HepG2 (cell line): ENCODE measurements around the gene SNX10. TPM values are rescaled to one million over a fixed set of nuclear protein-coding genes. Genes with fewer than 3 reads are reported as not detected.

Source experiments
- ATAC-seq: fragments of 200-7000 bp; cut with Tn5 transposase; 3 replicates; pipeline ENCODE4 v1.9.1; 2020; ENCODE audit warnings: mild to moderate bottlenecking, moderate library complexity
- BruUV-seq: library from RNA; stranded (reverse); fragments of 400-500 nt; replicated peaks from 2 replicates; lab custom pipeline; 2021; lab: Mats Ljungman, UMichigan
- CTCF ChIA-PET: fragments of 300-600 bp; formaldehyde crosslinking; extraction: SDS; loops from one replicate; lab custom pipeline; 2021; ENCODE audit warnings: low total read pairs, inconsistent platforms, low intra/inter-chr PET ratio; lab: Yijun Ruan, JAX
- POLR2A ChIA-PET: fragments of 350-600 bp; sonication (Branson Sonifier 250); formaldehyde crosslinking; loops from one replicate; lab custom pipeline; 2020; ENCODE audit warnings: antibody characterized with exemption, inconsistent platforms; lab: Yijun Ruan, JAX
- DNase-seq: peaks from one replicate; pipeline ENCODE4 v3.0.0-alpha.2; 2015; ENCODE audit warnings: low spot score
- FAIRE-seq: peaks from 3 replicates; lab custom pipeline; 2011; peaks lifted over from hg19 to GRCh38; lab: Jason Lieb, UNC
- H2AFZ ChIP-seq: one replicate; pipeline ENCODE4 v1.6.1; 2011; ENCODE audit warnings: low read length, inconsistent platforms
- H3K27ac ChIP-seq: fragments of 300-600 bp; 3 replicates; pipeline ENCODE4 v1.8.0; 2011; ENCODE audit warnings: mixed run types, mild to moderate bottlenecking, mixed read lengths, low read length, inconsistent platforms; ENCODE audit not compliant: insufficient read depth; ENCODE audit errors: extremely low read length
- H3K27me3 ChIP-seq, 2 experiments: fragments of 200-600 bp in 1 of 2; 2 replicates in 1 of 2; 3 replicates in 1 of 2; pipeline versions ENCODE4 v1.6.0 to v1.8.0; 2011; ENCODE audit warnings: low read length in 2 of 2, mild to moderate bottlenecking in 2 of 2, moderate library complexity in 2 of 2, inconsistent platforms in 1 of 2; ENCODE audit not compliant: insufficient read depth in 2 of 2, control insufficient read depth in 1 of 2
- H3K36me3 ChIP-seq, 2 experiments: fragments of 200-600 bp in 1 of 2; replicated peaks in 1 of 2; 2 replicates in 1 of 2; 3 replicates in 1 of 2; pipeline versions ENCODE4 v1.5.1 to v1.8.0; 2011; ENCODE audit warnings: low read length in 2 of 2, inconsistent platforms in 1 of 2; ENCODE audit not compliant: insufficient read depth in 2 of 2, control insufficient read depth in 1 of 2
- H3K4me1 ChIP-seq: 2 replicates; pipeline ENCODE4 v1.5.1; 2012; ENCODE audit warnings: low read length, inconsistent platforms; ENCODE audit not compliant: insufficient read depth
- H3K4me2 ChIP-seq: 2 replicates; pipeline ENCODE4 v1.6.0; 2011; ENCODE audit warnings: low read depth, low read length, inconsistent platforms
- H3K4me3 ChIP-seq, 3 experiments: fragments of 200-600 bp in 1 of 3; sonication (generic), shearing (Covaris generic) in 1 of 3; replicated peaks in 1 of 3; 2 replicates each; pipeline ENCODE4 v1.5.1; 2011 to 2016; ENCODE audit warnings: low read length in 3 of 3, inconsistent platforms in 2 of 3, low read depth in 2 of 3, mild to moderate bottlenecking in 2 of 3, control low read depth in 1 of 3, mixed read lengths in 1 of 3; ENCODE audit not compliant: insufficient read depth in 1 of 3
- H3K79me2 ChIP-seq: one replicate; pipeline ENCODE4 v1.6.1; 2011; ENCODE audit warnings: low read length, inconsistent platforms; ENCODE audit not compliant: insufficient read depth
- H3K9ac ChIP-seq: 2 replicates; pipeline ENCODE4 v1.6.0; 2011; ENCODE audit warnings: mild to moderate bottlenecking, low read depth, low read length, inconsistent platforms; ENCODE audit not compliant: insufficient read depth
- H3K9me3 ChIP-seq: 2 replicates; pipeline ENCODE4 v1.5.1; 2012; ENCODE audit warnings: mild to moderate bottlenecking, low read length
- H4K20me1 ChIP-seq: 2 replicates; pipeline ENCODE4 v1.6.0; 2011; ENCODE audit warnings: inconsistent platforms, mild to moderate bottlenecking, low read length, moderate library complexity; ENCODE audit not compliant: insufficient read depth
- AKAP8 ChIP-seq: sonication (generic); formaldehyde crosslinking; IDR thresholded peaks from 2 replicates; pipeline ENCODE4 v1.5.1; 2020; ENCODE audit warnings: mild to moderate bottlenecking, missing genetic modification reagents
- CSRNP2 ChIP-seq: sonication (generic); formaldehyde crosslinking; conservative IDR thresholded peaks from 2 replicates; pipeline ENCODE4 v1.8.0; 2022; ENCODE audit warnings: low read depth, missing genetic modification reagents
- ELF1 ChIP-seq: sonication (generic); formaldehyde crosslinking; IDR thresholded peaks from 2 replicates; pipeline ENCODE4 v1.4.0; 2020; ENCODE audit warnings: missing genetic modification reagents
- FOXK1 ChIP-seq: sonication (generic); formaldehyde crosslinking; IDR thresholded peaks from 2 replicates; pipeline ENCODE4 v1.4.0; 2020; ENCODE audit warnings: low read depth, missing genetic modification reagents, borderline replicate concordance
- GPN1 ChIP-seq: sonication (generic); formaldehyde crosslinking; IDR thresholded peaks from 2 replicates; pipeline ENCODE4 v1.5.1; 2020; ENCODE audit warnings: missing genetic modification reagents, borderline replicate concordance
- HMGXB4 ChIP-seq, 2 experiments: sonication (generic) in 1 of 2; formaldehyde crosslinking in 1 of 2; IDR thresholded peaks; 2 replicates each; pipeline versions ENCODE4 v1.4.0 to v1.6.1; 2018 to 2020; ENCODE audit warnings: missing genetic modification reagents in 2 of 2, borderline replicate concordance in 1 of 2, low read depth in 1 of 2, mild to moderate bottlenecking in 1 of 2, missing biosample characterization in 1 of 2
- JDP2 ChIP-seq: sonication (generic); formaldehyde crosslinking; IDR thresholded peaks from 2 replicates; pipeline ENCODE4 v1.8.1; 2022; ENCODE audit warnings: missing genetic modification reagents, borderline replicate concordance
- PHF20 ChIP-seq: sonication (generic); formaldehyde crosslinking; IDR thresholded peaks from 2 replicates; pipeline ENCODE4 v1.5.0; 2020; ENCODE audit warnings: mild to moderate bottlenecking, missing genetic modification reagents
- PRPF4 ChIP-seq: fragments of 200-400 bp; formaldehyde crosslinking; IDR thresholded peaks from 2 replicates; pipeline ENCODE4 v1.6.1; 2016; ENCODE audit warnings: low read length, low read depth; ENCODE audit not compliant: poor library complexity, severe bottlenecking
- TEF ChIP-seq: sonication (generic); formaldehyde crosslinking; IDR thresholded peaks from 2 replicates; pipeline ENCODE4 v1.5.0; 2020; ENCODE audit warnings: missing genetic modification reagents
- YEATS2 ChIP-seq: sonication (generic); formaldehyde crosslinking; IDR thresholded peaks from 2 replicates; pipeline ENCODE4 v1.4.0; 2020; ENCODE audit warnings: missing genetic modification reagents, borderline replicate concordance
- ZNF547 ChIP-seq: sonication (generic); formaldehyde crosslinking; IDR thresholded peaks from 2 replicates; pipeline ENCODE4 v1.5.1; 2020; ENCODE audit warnings: mild to moderate bottlenecking, missing genetic modification reagents
- ZNF607 ChIP-seq: sonication (generic); formaldehyde crosslinking; IDR thresholded peaks from 2 replicates; pipeline ENCODE4 v1.5.1; 2020; ENCODE audit warnings: missing genetic modification reagents, mild to moderate bottlenecking, borderline replicate concordance
- ZNF720 ChIP-seq: sonication (generic); formaldehyde crosslinking; IDR thresholded peaks from 2 replicates; pipeline ENCODE4 v1.4.0; 2020; ENCODE audit warnings: missing genetic modification reagents
- WGBS: methylation state at CpG from one replicate; pipeline ENCODE4 v1.1.6; 2017; ENCODE audit warnings: low lambda C conversion rate; 5-methylcytosine and 5-hydroxymethylcytosine counted together
- in situ Hi-C: cut with HindIII; loops from 2 replicates; pipeline ENCODE4 v1.10.0; 2017; ENCODE audit warnings: low pct_unique_long_range_greater_than_20kb; ENCODE audit not compliant: extremely low pct_ligation_motif_present
- intact Hi-C: fragments of 100-400 bp; cut with micrococcal nuclease; formaldehyde crosslinking; loops from one replicate; pipeline ENCODE4 v1.10.0; 2022; ENCODE audit not compliant: unreplicated experiment
- polyA plus RNA-seq, 8 experiments: library from polyadenylated mRNA; depleted of rRNA in 3 of 8; stranded (reverse) in 7 of 8; unstranded in 1 of 8; fragments of >200 nt; fragmentation: Illumina TruSeq in 4 of 8; extraction: Trizol in 4 of 8; gene quantifications; 2 replicates each; pipeline versions ENCODE4 v1.2.1 to v1.2.3, GENCODE V29; 2011 to 2016; ENCODE audit warnings: low read depth in 4 of 8, missing spikeins in 1 of 8, mixed read lengths in 1 of 8; ENCODE audit not compliant: insufficient read depth in 1 of 8
- total RNA-seq, 5 experiments: library from RNA; depleted of rRNA; stranded (reverse); fragments of >200 nt; fragmentation: Illumina TruSeq; extraction: Trizol; gene quantifications; 2 replicates each; pipeline ENCODE4 v1.2.3, GENCODE V29; 2016; ENCODE audit warnings: low read depth in 1 of 5

The SNX10 gene
- total and polyA plus RNA-seq, 2 of the 13 experiments (the other 11 are each of a cell fraction or from before 2014, with no cell fraction given) = 26.0 to 27.6 TPM

GRCh38 chr7:26378016-26378415 lies 86.4 kb downstream of the SNX10 start (continued):
- TF ChIP-seq PRPF4 = no peak

GRCh38 chr7:26379711-26380110 lies 88.0 kb downstream of the SNX10 start:
- intact Hi-C loops = loop anchor here (5.0 kb wide), 1 partner anchor 763 kb away; the partner anchor contains the start of gene HOXA5
- DNase-seq = no peak
- H4K20me1 ChIP-seq = no peaks in the 10 kb centered on the region
- H3K4me3 ChIP-seq = no peak overlapping the region
- peaks cover 0 to 3% of the 10 kb centered on the region in 2 experiments; a peak in 2 of 5 replicates for H3K27me3 ChIP-seq
- H3K9me3 ChIP-seq = no peaks in the 10 kb centered on the region
- ChIA-PET POLR2A (no interaction called here), CTCF (no interaction called here)
- no peak for ATAC-seq
- H3K36me3 ChIP-seq = no peaks in the 10 kb centered on the region
- no peak overlapping the region for H3K4me2 ChIP-seq
- no peaks in the 10 kb centered on the region for H3K79me2 ChIP-seq
- FAIRE-seq = no peak
- in situ Hi-C loops = loop anchor here (5.0 kb wide), 2 partner anchors 123 to 288 kb away; no protein-coding TSS in a partner anchor
- 19% methylated on average over 3 of the region's 3 CpGs for WGBS
- no peak overlapping the region for H3K9ac ChIP-seq
- no TSS peak for BruUV-seq
- H3K27ac ChIP-seq = no peak overlapping the region
- peaks cover 5% of the 10 kb centered on the region; the same call in 1 of the 2 replicates for H3K4me1 ChIP-seq
- H2AFZ ChIP-seq = no peak overlapping the region
- no peak for TF ChIP-seq ZNF607 (CRISPR knock-in tag)
- no peak for TF ChIP-seq TEF (CRISPR knock-in tag)
- no peak for TF ChIP-seq AKAP8
- no peak for TF ChIP-seq ZNF720
- no peak for TF ChIP-seq PHF20 (CRISPR knock-in tag)
- no peak for TF ChIP-seq FOXK1 (CRISPR knock-in tag)
- no peak for TF ChIP-seq HMGXB4 (CRISPR knock-in tag; IDR thresholded peaks at IDR 0.05; ENCODE audit: borderline replicate concordance in 1 of 2, low read depth in 1 of 2)
- no peak for TF ChIP-seq YEATS2
- no peak for TF ChIP-seq ZNF547 (CRISPR knock-in tag)
- TF ChIP-seq CSRNP2 = no peak
- no peak for TF ChIP-seq JDP2 (CRISPR knock-in tag)
- TF ChIP-seq GPN1 (CRISPR knock-in tag) = no peak
- TF ChIP-seq ELF1 (CRISPR knock-in tag) = no peak
- TF ChIP-seq, all 625 proteins: peak for 0
